Tibial nerve (tissue), 4 donors: Measurements from ENCODE around the gene ORM1. TPM values are rescaled to one million over a fixed set of nuclear protein-coding genes. Genes with fewer than 3 reads are reported as not detected.

Source experiments
- DNase-seq, 2 donors: peaks; one replicate each; pipeline ENCODE4 v3.0.0-alpha.2; 2019; ENCODE audit warnings: low spot score in 2 of 2
- H3K27ac ChIP-seq, 4 donors: fragments of 200-600 bp; sonication (generic) in 3 of 4; one replicate each; pipeline ENCODE4 v1.5.1; 2017 to 2019; ENCODE audit warnings: mild to moderate bottlenecking in 1 of 4
- H3K27me3 ChIP-seq, 2 donors: fragments of 200-600 bp; sonication (generic) in 1 of 2; one replicate each; pipeline versions ENCODE4 v1.5.1 to v1.6.0; 2017 to 2019
- H3K36me3 ChIP-seq, 3 donors: fragments of 200-600 bp; sonication (generic); one replicate each; pipeline ENCODE4 v1.5.1; 2018 to 2019
- H3K4me1 ChIP-seq, 4 donors: fragments of 200-600 bp; sonication (generic) in 3 of 4; one replicate each; pipeline ENCODE4 v1.5.1; 2017 to 2019
- H3K4me3 ChIP-seq, 4 donors: fragments of 200-600 bp; sonication (generic) in 3 of 4; one replicate each; pipeline ENCODE4 v1.5.1; 2017 to 2019; ENCODE audit warnings: mild to moderate bottlenecking in 1 of 4, moderate library complexity in 1 of 4
- H3K9me3 ChIP-seq, 4 donors: fragments of 200-600 bp; sonication (generic) in 3 of 4; one replicate each; pipeline ENCODE4 v1.5.1; 2017 to 2019
- EP300 ChIP-seq, 2 donors: sonication (generic); formaldehyde crosslinking; IDR thresholded peaks; one replicate each; pipeline ENCODE4 v1.6.1; 2017; ENCODE audit warnings: antibody characterized with exemption in 2 of 2, mild to moderate bottlenecking in 1 of 2
- POLR2A ChIP-seq, 2 donors: fragments of 450-650 bp; IDR thresholded peaks; one replicate each; pipeline ENCODE4 v1.6.1; 2017; ENCODE audit warnings: antibody characterized with exemption in 2 of 2, mild to moderate bottlenecking in 2 of 2, moderate library complexity in 2 of 2
- WGBS, 2 donors: methylation state at CpG; one replicate each; pipeline ENCODE4 v1.1.5; 2018; 5-methylcytosine and 5-hydroxymethylcytosine counted together
- total RNA-seq, 4 donors: library from RNA; depleted of rRNA; stranded (reverse); fragments of >200 nt; gene quantifications; one replicate each; pipeline ENCODE4 v1.1.0, GENCODE V29; 2016
- TF ChIP-seq, protein P1 (sequence below), 5 experiments: fragments of 200-600 bp in 3 of 5; fragments of 450-650 bp in 2 of 5; sonication (generic) in 3 of 5; IDR thresholded peaks; one replicate each; pipeline ENCODE4 v1.5.1; 2016 to 2019; ENCODE audit warnings: antibody characterized with exemption in 5 of 5, mild to moderate bottlenecking in 3 of 5, moderate library complexity in 2 of 5

ORM1 gene
- total RNA-seq, 4 donors from 2014 or later = not detected

DNA sequence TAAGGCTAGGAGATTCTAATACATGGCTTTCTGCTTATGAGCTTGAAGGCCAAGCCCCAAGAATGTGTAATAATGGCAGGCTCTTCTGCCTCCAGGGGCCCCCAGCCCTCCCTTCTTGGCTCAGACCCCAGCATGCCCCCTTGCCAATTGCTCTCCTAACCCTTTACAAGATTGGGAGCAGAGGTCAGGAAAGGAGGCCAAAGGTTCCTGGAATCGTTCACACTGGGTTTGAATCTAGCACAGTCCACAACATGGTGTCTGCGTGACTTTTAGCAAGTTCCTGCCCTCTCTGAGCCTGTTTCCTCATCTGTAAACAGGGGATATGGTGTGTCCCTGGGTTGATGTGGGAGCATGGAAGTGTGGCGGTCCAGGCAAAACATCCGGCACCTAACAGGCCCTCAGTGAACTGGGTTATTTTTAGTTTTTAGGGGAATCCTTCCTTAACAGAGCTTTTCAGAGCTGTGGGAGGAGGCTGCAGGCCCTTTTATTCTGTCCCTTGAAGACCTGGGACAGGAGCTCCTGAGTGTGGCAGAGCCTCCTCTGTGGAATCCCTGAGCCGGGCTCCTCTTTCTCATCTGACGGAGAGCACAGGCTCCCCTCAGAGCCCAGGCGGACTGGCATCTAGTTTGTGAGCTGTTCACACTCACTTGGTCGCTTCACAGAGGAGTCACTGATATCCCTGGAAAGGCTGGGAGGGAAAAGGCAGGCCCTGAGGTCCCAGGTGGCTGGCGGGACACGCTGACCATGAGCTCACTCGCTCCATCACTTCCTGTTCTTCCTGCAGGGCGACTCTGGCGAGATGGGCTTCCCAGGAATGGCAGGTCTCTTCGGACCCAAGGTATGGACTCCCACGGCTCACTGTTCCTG, 23.4 kb upstream of the ORM1 start:
- H3K36me3 ChIP-seq = peaks cover 0 to 76% (median 0%) of the 10 kb centered on the region in 3 donors
- no peak overlapping the region for H3K4me3 ChIP-seq
- TF ChIP-seq POLR2A (IDR thresholded peaks at IDR 0.05) = no peak
- no peak for TF ChIP-seq EP300 (IDR thresholded peaks at IDR 0.05)
- TF ChIP-seq, protein P1, sequence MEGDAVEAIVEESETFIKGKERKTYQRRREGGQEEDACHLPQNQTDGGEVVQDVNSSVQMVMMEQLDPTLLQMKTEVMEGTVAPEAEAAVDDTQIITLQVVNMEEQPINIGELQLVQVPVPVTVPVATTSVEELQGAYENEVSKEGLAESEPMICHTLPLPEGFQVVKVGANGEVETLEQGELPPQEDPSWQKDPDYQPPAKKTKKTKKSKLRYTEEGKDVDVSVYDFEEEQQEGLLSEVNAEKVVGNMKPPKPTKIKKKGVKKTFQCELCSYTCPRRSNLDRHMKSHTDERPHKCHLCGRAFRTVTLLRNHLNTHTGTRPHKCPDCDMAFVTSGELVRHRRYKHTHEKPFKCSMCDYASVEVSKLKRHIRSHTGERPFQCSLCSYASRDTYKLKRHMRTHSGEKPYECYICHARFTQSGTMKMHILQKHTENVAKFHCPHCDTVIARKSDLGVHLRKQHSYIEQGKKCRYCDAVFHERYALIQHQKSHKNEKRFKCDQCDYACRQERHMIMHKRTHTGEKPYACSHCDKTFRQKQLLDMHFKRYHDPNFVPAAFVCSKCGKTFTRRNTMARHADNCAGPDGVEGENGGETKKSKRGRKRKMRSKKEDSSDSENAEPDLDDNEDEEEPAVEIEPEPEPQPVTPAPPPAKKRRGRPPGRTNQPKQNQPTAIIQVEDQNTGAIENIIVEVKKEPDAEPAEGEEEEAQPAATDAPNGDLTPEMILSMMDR (IDR thresholded peaks at IDR 0.05) = no peak
- H3K9me3 ChIP-seq = peaks cover 0 to 13% (median 3%) of the 10 kb centered on the region in 4 donors
- DNase-seq = no peak
- no peaks in the 10 kb centered on the region for H3K4me1 ChIP-seq
- WGBS, 2 donors = 81 to 84% methylated on average over 15 of the region's 15 CpGs
- no peak overlapping the region for H3K27ac ChIP-seq
- H3K27me3 ChIP-seq = no peaks in the 10 kb centered on the region

- 78 to 98% methylated on average over 3 to 4 of the region's 4 CpGs for WGBS, 2 donors
- TF ChIP-seq EP300 (IDR thresholded peaks at IDR 0.05) (no peak), POLR2A (IDR thresholded peaks at IDR 0.05) (no peak)
- TF ChIP-seq, protein P1 (IDR thresholded peaks at IDR 0.05) = no peak
- DNase-seq = no peak
- Histone ChIP-seq H3K27ac (no peak overlapping the region), H3K9me3 (peaks cover 0 to 7% (median under 1%) of the 10 kb centered on the region in 4 donors), H3K36me3 (peaks cover 0 to 68% (median 0%) of the 10 kb centered on the region in 3 donors), H3K4me1 (peaks cover 0 to 2% (median 0%) of the 10 kb centered on the region in 4 donors), H3K27me3 (no peaks in the 10 kb centered on the region), H3K4me3 (no peak overlapping the region)
Observed at GRCh38 chr9:114300153-114300845, 22.6 kb upstream of the ORM1 start.

DNA sequence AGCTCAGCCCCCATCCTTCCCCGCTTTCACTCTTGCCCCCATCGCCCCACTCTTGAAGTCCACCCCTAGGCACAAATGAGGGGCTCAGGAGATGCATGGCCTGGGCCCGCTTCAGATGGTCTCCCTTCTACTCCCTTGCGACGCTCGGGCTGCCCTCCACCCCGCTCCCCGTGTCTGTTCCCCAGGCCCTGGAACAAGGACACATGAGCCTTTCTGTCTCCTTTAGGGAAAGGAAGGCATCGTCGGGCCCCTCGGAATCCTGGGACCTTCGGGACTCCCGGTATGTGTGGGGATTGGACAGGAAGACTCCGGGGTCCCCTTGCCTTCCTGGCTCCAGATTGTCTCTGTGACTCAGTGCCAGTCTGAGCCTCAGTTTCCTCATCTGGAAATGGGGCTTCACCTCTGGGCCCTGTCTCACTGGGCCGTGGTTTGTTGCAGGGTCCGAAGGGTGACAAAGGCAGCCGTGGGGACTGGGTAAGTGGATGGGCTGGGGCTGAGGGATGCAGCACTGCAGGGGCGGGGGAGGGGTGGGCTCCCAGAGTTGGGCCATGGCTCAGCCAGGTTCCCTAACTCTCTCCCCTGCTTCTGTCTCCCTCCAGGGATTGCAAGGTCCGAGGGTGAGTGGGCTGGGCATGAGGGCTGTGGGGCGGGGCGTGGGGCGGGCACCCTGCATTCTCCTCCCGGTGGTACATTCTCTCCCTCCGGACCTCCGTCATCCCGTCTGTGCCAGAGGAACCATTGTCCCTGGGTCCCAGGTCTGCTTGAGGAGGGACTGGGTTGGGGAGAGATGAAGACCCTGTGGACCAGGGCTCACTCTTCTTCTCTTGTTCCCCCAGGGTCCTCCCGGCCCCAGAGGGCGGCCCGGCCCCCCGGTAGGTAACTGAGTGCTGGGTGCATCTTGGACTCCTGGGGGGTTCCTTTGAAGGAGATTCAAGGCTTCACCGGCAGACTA, 21.8 kb upstream of the ORM1 start:
- Histone ChIP-seq H3K4me3 (no peak overlapping the region), H3K9me3 (peaks cover 0 to 5% (median 0%) of the 10 kb centered on the region in 4 donors), H3K27me3 (no peaks in the 10 kb centered on the region), H3K4me1 (peaks cover 0 to 7% (median 0%) of the 10 kb centered on the region in 4 donors), H3K36me3 (peaks cover 0 to 60% (median 0%) of the 10 kb centered on the region in 3 donors), H3K27ac (no peak overlapping the region)
- DNase-seq = no peak
- WGBS, 2 donors = 92 to 94% methylated on average over 26 to 30 of the region's 31 CpGs
- TF ChIP-seq EP300 (IDR thresholded peaks at IDR 0.05) (no peak), POLR2A (IDR thresholded peaks at IDR 0.05) (no peak)
- TF ChIP-seq, protein P1 (IDR thresholded peaks at IDR 0.05) = no peak

GRCh38 chr9:114301798-114302565, 20.9 kb upstream of the ORM1 start:
- Histone ChIP-seq H3K36me3 (peaks cover 0 to 59% (median 0%) of the 10 kb centered on the region in 3 donors), H3K27ac (no peak overlapping the region), H3K27me3 (no peaks in the 10 kb centered on the region), H3K9me3 (no peaks in the 10 kb centered on the region), H3K4me3 (no peak overlapping the region), H3K4me1 (peaks cover 0 to 7% (median 0%) of the 10 kb centered on the region in 4 donors)
- WGBS, 2 donors = 85 to 89% methylated on average over 15 of the region's 15 CpGs
- no peak for TF ChIP-seq POLR2A (IDR thresholded peaks at IDR 0.05)
- no peak for TF ChIP-seq EP300 (IDR thresholded peaks at IDR 0.05)
- TF ChIP-seq, protein P1 (IDR thresholded peaks at IDR 0.05) = no peak
- no peak for DNase-seq
